ENCODE measurements around the gene ABLIM2. TPM values are rescaled to one million over a fixed set of nuclear protein-coding genes. Genes with fewer than 3 reads are reported as not detected.

The ABLIM2 gene
- total and polyA plus RNA-seq, 2 of the 4 experiments (the other 2 are of a cell fraction): under 0.01 to 0.10 TPM

- H2BK20ac ChIP-seq (ENCODE audit: low read depth, low read length): no peak overlapping the region
- H3K14ac ChIP-seq (replicated peaks; ENCODE audit: low read depth, low read length): no peak overlapping the region
- CTCF ChIA-PET: interaction anchor here (1.1 to 2.8 kb wide), 2 partner anchors 10 to 120 kb away, joined by 3 to 10 read pairs; no protein-coding TSS in a partner anchor
- no peak overlapping the region for H3K27ac ChIP-seq (ENCODE audit: insufficient read depth, low read length)
- no peak for DNase-seq
- H2BK120ac ChIP-seq (ENCODE audit: low read depth, low read length): no peak overlapping the region
- H3K4ac ChIP-seq (ENCODE audit: low read depth, low read length): no peak overlapping the region
- dilution Hi-C loops (cut with HindIII; ENCODE audit: low sequenced_read_pairs, unreplicated experiment): no loop called here
- no peak overlapping the region for H3K56ac ChIP-seq (ENCODE audit: extremely low read depth, insufficient read depth, low read length)
- intact Hi-C loops (cut with micrococcal nuclease): no loop called here
- H2AK9ac ChIP-seq (replicated peaks; ENCODE audit: low read depth, low read length, poor library complexity): no peak overlapping the region
- no peak overlapping the region for H2BK15ac ChIP-seq (ENCODE audit: low read depth, low read length)
- H2BK5ac ChIP-seq (ENCODE audit: low read depth, low read length, poor library complexity, severe bottlenecking): peak overlapping the region; percentile 31
- peaks cover 22% of the 10 kb centered on the region for H3K9me1 ChIP-seq (ENCODE audit: insufficient read depth, low read length)
- H4K91ac ChIP-seq (ENCODE audit: insufficient read depth, low read depth, low read length): no peak overlapping the region
- H3K9ac ChIP-seq (ENCODE audit: low read depth, low read length): no peak overlapping the region
- H3K79me1 ChIP-seq (ENCODE audit: low read depth in 1 of 2, low read length in 2 of 2): peaks cover 8 to 76% of the 10 kb centered on the region in 2 experiments
- H2AK5ac ChIP-seq (ENCODE audit: low read depth, low read length): no peak overlapping the region
- peaks cover 88% of the 10 kb centered on the region for H4K20me1 ChIP-seq (ENCODE audit: insufficient read depth, low read length)
- H3K23ac ChIP-seq (ENCODE audit: low read depth, low read length): no peak overlapping the region; the same call in 1 of the 2 replicates
- peaks cover 29% of the 10 kb centered on the region for H3K4me1 ChIP-seq (ENCODE audit: control insufficient read depth, insufficient read depth, low read length)
- no TSS peak for BruUV-seq (replicated peaks)
- H3K36me3 ChIP-seq (ENCODE audit: control insufficient read depth, insufficient read depth, low read length): peaks cover 8% of the 10 kb centered on the region
- H2AFZ ChIP-seq (replicated peaks; ENCODE audit: low read length, poor library complexity): no peak overlapping the region
- 0 out of 4 replicates have a peak overlapping the region, but pooled peaks of 1 of the 2 experiments have one; percentile 22 for H4K8ac ChIP-seq (ENCODE audit: low read depth in 2 of 2, low read length in 2 of 2)
- no peak overlapping the region for H4K5ac ChIP-seq (ENCODE audit: low read depth, low read length)
- ATAC-seq (ENCODE audit: low read depth): peak; percentile 50
- peak overlapping the region; percentile 55 for H3K4me2 ChIP-seq (ENCODE audit: low read depth, low read length)
- no peak overlapping the region for H3K4me3 ChIP-seq (ENCODE audit: insufficient read depth, low read depth, low read length)
- H3K27me3 ChIP-seq (ENCODE audit: control insufficient read depth, insufficient read depth, low read length): no peaks in the 10 kb centered on the region
- no peak overlapping the region for H3K18ac ChIP-seq (ENCODE audit: low read depth, low read length)
- WGBS, 2 experiments (ENCODE audit: extremely low coverage in 2 of 2, insufficient read length in 1 of 2): 30% methylated on average over 2 of the region's 7 CpGs; no CpG with 5 or more reads in 1 of the 2 experiments
- POLR2A ChIA-PET (ENCODE audit: unreplicated experiment): interaction anchor here (0.6 kb wide), 1 partner anchor 220 kb away, joined by 5 read pairs; no protein-coding TSS in a partner anchor
- no peak for TF ChIP-seq FOS (IDR thresholded peaks at IDR 0.05; ENCODE audit: low read depth, low read length)
- no peak for TF ChIP-seq CEBPB (IDR thresholded peaks at IDR 0.05; ENCODE audit: low read depth, low read length)
- TF ChIP-seq CHD1 (IDR thresholded peaks at IDR 0.05; ENCODE audit: low read depth, low read length): no peak
- TF ChIP-seq NFE2L2 (IDR thresholded peaks at IDR 0.05; ENCODE audit: low read depth, low read length): no peak
- no peak for TF ChIP-seq USF2 (IDR thresholded peaks at IDR 0.05; ENCODE audit: low read depth, low read length)
- TF ChIP-seq MAZ (IDR thresholded peaks at IDR 0.05; ENCODE audit: borderline replicate concordance, low read depth, low read length): no peak
- TF ChIP-seq RCOR1 (IDR thresholded peaks at IDR 0.05; ENCODE audit: insufficient replicate concordance, low read length): no peak
- no peak for TF ChIP-seq MAFK (IDR thresholded peaks at IDR 0.05; ENCODE audit: low read depth, low read length)
- TF ChIP-seq POLR2A (IDR thresholded peaks at IDR 0.05; ENCODE audit: low read depth, low read length): no peak
- no peak for TF ChIP-seq MXI1 (IDR thresholded peaks at IDR 0.05; ENCODE audit: borderline replicate concordance, low read depth, low read length)
- no peak for TF ChIP-seq RFX5 (IDR thresholded peaks at IDR 0.05; ENCODE audit: low read depth, low read length)
- no peak for TF ChIP-seq ELK1 (IDR thresholded peaks at IDR 0.05; ENCODE audit: borderline replicate concordance, low read depth, low read length)
- no peak for TF ChIP-seq SMC3 (IDR thresholded peaks at IDR 0.05; ENCODE audit: low read depth, low read length)
- no peak for TF ChIP-seq CTCF (conservative IDR thresholded peaks at IDR 0.05; ENCODE audit: low read depth, low read length)
- TF ChIP-seq RAD21 (IDR thresholded peaks at IDR 0.05; ENCODE audit: low read length): no peak
- no peak for TF ChIP-seq BHLHE40 (IDR thresholded peaks at IDR 0.05; ENCODE audit: low read depth, low read length)
- H3K9me3 ChIP-seq (ENCODE audit: control insufficient read depth, insufficient read depth, low read length): no peaks in the 10 kb centered on the region
- in situ Hi-C loops (cut with MboI; ENCODE audit: low sequenced_read_pairs): no loop called here
These were observed 234.4 kb downstream of the ABLIM2 start for GRCh38 chr4:7924163-7924562.
